HepG2 (cell line): ENCODE data around the gene KRTAP10-4.

Experiments
- CEBPG ChIP-seq: IDR thresholded peaks from 2 replicates; pipeline ENCODE4 v1.6.1; 2016
- FOSL2 ChIP-seq: sonication (generic); formaldehyde crosslinking; IDR thresholded peaks from 2 replicates; pipeline ENCODE4 v1.4.0; 2020; ENCODE audit warnings: missing genetic modification reagents

GRCh38 chr21:44606495-44606894, 33.0 kb downstream of the KRTAP10-4 start:
- TF ChIP-seq FOSL2 = no peak
- no peak for TF ChIP-seq CEBPG (CRISPR knock-in tag)
